IPS DF 19.7 (cell line): ENCODE data around the gene ACAP3.

Experiments
- DNase-seq: peaks from one replicate; pipeline ENCODE4 v3.0.0-alpha.2; 2013; ENCODE audit warnings: low read depth, low spot score

ACAP3 gene

GRCh38 chr1:1345384-1345783 lies 37.7 kb upstream of the ACAP3 start:
- no peak for DNase-seq

- DNase-seq: no peak
Measured at GRCh38 chr1:1344655-1345361, 37.1 kb upstream of the ACAP3 start.

GRCh38 chr1:1343811-1344421 lies 36.2 kb upstream of the ACAP3 start:
- no peak for DNase-seq

DNA sequence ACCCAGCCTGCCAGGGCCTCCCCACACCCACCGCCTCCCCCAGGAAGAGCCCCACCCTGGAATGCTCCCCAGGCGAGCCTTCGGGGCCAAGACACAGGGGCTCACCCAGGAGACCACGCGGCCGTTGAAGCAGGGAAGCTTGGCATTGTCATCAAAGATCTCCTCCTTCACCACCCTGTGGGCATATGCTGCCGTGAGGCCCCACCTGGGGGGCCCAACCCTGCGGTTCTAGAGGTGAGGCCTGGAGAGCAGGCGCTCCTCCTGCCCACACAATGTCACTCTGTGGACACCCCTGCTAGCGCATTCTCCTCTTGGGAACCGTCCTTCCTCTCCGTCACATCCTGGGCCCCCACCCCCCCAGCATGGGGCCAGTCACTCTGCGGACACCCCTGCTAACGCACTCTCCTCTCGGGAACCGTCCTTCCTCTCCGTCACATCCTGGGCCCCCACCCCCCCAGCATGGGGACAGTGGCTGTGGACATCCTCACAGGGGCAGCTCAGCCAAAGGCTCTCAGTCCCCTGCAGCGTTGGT lies 34.9 kb upstream of the ACAP3 start:
- DNase-seq: no peak

DNA sequence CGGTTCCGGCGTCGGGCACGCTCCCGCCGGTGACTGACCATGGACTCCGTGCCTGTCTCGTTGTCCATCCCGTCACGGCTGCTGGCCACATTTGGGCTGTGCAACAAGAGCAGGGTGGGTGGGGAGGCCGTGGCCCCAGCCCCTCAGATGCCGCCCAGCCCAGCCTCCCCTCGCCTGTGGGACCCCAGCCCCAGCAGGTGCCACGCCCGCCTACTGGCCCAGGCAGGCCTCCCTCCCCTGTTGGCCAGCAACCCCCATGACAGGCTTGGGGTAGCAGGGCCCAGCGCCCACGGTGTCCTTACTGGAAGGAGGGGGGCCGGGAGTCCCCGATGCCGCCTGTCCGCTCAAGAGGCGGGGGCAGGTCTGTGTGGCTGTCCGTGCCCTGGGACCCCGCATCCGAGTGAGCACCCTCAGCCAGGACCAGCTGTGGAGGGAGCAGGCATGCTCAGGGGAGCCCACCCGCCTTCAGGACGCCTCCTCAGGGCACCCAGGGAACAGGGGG lies 34.4 kb upstream of the ACAP3 start:
- no peak for DNase-seq

GRCh38 chr1:1341549-1342021 lies 33.9 kb upstream of the ACAP3 start:
- DNase-seq: no peak

GRCh38 chr1:1340791-1341548 lies 33.2 kb upstream of the ACAP3 start:
- no peak for DNase-seq

DNA sequence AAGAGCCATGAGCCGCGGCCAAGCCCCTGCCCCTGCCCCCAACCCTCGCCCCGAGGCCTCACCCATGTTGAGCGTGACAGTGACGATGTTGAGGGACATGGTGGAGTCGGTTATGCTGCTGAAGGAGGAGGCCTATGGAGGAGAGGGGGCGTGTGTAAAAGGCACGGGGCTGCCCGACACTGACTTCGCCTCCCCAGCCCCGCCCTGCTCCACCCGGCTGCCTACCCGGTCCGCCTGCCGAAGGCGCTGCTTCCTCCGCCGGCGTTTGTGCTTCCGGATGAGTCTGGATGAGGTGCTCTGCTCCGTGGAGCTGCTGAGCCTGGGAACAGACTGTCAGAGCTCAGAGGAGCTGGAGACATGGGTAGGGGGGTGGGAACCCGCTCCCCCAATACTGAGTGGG lies 32.5 kb upstream of the ACAP3 start:
- no peak for DNase-seq

DNA sequence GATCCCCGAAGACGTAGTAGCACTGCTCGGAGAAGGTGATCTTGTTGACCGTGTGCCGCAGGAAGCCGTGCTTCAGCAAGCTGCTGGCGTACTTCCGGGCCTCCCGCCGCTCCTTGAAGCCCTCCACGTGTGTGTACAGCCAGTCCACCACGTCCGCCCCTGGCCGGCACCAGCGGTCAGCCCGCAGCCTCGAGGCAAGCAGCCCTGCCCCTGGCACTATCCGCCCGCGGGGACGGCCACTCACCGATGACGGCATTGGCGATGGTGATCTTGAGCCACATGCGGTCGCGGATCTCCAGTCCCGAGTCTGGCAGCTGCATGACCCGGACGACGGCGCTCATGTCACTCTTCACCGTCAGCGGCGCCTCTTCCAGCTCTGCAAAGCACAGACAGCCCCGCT lies 30.5 kb upstream of the ACAP3 start:
- DNase-seq: no peak

- DNase-seq: no peak
Measured at GRCh38 chr1:1337793-1338147, 30.0 kb upstream of the ACAP3 start.

DNA sequence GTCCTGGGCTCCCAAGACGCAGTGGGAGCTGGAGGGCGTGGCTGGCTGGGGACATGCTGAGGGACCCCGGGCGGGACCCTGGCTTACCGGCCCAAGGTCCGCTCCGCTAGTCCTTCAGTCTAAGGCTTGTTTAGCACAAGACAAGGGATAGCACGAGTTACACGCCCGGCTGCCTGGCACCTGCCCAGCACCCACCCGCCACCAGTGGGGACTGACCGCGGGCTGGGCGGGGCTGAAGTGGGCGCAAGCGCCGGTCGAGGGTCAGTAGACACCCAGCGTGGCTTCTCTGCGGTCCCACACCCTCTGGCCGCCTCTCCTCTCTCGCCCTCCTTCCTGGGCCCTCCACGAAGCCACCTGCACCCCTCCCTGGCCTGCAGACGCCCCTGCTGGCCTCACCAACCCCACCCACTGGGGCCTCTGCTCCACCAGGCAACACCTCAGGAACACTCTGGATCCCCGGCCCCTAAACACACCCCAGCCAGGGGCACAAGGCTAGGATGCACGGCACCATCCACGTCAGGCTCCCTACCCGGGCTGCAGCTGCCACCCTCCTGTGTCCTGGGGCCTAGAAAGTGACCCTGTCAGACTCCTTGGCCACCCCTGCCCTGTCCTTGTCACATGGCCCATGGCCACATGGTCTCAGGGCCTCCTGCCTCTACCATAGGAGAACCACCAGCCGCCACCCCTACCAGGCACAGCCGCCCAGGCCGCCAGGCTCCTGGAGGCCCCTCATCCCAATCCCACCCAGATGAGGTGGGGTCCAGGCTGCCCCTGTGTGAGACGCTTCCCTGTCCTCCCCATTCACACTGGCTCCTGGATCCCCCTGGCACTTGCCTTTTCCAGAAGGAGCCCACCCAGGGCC lies 29.4 kb upstream of the ACAP3 start:
- DNase-seq: no peak

GRCh38 chr1:1336446-1336845 lies 28.7 kb upstream of the ACAP3 start:
- DNase-seq: no peak

- no peak for DNase-seq
Measured at GRCh38 chr1:1335792-1336248, 28.1 kb upstream of the ACAP3 start.

DNA sequence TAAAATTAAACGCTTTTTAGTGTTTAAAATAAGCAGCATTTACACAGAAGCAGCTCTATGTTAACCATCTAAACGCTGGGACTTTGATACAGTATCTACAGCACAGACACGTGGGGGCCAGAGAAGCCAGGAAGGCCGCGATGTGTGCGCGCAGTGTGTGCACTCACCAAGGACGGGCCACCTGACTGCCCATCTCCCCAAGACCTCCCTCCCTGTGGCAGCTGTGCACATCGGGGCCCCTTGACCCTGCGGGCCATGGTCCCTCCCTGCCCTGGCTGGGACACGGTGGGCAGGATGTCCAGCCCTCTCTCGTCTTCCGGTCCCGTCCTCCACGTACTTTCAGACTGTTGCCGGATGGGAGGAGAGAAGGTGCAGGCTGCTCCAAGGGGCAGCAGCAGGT lies 27.6 kb upstream of the ACAP3 start:
- no peak for DNase-seq

DNA sequence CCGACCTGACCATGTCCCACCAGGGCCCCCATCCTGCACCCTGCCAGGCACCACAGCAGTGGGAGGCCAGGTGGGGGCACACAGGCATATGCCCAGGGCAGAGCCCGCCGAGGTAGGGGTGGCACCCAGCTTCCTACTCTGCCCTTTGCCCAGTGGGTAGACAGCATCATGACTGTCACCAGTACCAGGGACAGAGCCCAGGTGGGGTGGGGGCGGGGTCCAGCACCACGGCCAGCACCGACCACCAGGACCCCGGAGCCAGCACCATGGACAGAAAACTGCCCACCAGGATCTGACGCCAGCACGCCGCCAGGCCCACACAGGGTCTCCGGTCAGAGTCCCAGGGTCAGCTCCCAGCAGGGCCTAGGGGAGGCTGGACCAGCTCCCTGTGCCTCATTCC lies 27.1 kb upstream of the ACAP3 start:
- no peak for DNase-seq

GRCh38 chr1:1333551-1334241 lies 26.0 kb upstream of the ACAP3 start:
- no peak for DNase-seq

GRCh38 chr1:1332774-1333480 lies 25.2 kb upstream of the ACAP3 start:
- DNase-seq: no peak

DNA sequence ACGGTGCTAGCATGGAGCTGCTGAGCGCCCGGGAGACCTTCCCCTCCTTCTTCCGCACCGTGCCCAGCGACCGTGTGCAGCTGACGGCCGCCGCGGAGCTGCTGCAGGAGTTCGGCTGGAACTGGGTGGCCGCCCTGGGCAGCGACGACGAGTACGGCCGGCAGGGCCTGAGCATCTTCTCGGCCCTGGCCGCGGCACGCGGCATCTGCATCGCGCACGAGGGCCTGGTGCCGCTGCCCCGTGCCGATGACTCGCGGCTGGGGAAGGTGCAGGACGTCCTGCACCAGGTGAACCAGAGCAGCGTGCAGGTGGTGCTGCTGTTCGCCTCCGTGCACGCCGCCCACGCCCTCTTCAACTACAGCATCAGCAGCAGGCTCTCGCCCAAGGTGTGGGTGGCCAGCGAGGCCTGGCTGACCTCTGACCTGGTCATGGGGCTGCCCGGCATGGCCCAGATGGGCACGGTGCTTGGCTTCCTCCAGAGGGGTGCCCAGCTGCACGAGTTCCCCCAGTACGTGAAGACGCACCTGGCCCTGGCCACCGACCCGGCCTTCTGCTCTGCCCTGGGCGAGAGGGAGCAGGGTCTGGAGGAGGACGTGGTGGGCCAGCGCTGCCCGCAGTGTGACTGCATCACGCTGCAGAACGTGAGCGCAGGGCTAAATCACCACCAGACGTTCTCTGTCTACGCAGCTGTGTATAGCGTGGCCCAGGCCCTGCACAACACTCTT lies 24.5 kb upstream of the ACAP3 start:
- DNase-seq: no peak
